Ramos (cell line): ENCODE data around the gene TUBA3E.
"Not testable (repeated sequence)": the region's sequence is repeated elsewhere in the genome, so short reads cannot be mapped to it uniquely, and the experiment has no call there.

Experiments used
- in situ Hi-C: fragments of 300-500 bp; cut with MboI; formaldehyde crosslinking; loops from one replicate; pipeline ENCODE4 v1.14.3; 2022; ENCODE audit warnings: low sequenced_read_pairs; ENCODE audit not compliant: unreplicated experiment

TUBA3E gene

GRCh38 chr2:130166611-130167010, 31.6 kb downstream of the TUBA3E start:
- in situ Hi-C loops: not testable (repeated sequence)

GRCh38 chr2:130165293-130166016, 32.8 kb downstream of the TUBA3E start:
- in situ Hi-C loops: no loop called here

GRCh38 chr2:130162968-130163367, 35.3 kb downstream of the TUBA3E start:
- in situ Hi-C loops: no loop called here

GRCh38 chr2:130162486-130162885, 35.8 kb downstream of the TUBA3E start:
- in situ Hi-C loops: not testable (repeated sequence)

- in situ Hi-C loops: not testable (repeated sequence)
Measured at GRCh38 chr2:130160838-130161705, 37.2 kb downstream of the TUBA3E start.

GRCh38 chr2:130160131-130160530, 38.1 kb downstream of the TUBA3E start:
- in situ Hi-C loops: no loop called here

- in situ Hi-C loops: not testable (repeated sequence)
Measured at GRCh38 chr2:130159376-130159775, 38.9 kb downstream of the TUBA3E start.

- in situ Hi-C loops: no loop called here
Measured at GRCh38 chr2:130158631-130159030, 39.6 kb downstream of the TUBA3E start.

- in situ Hi-C loops: not testable (repeated sequence)
Measured at GRCh38 chr2:130157825-130158514, 40.3 kb downstream of the TUBA3E start.

- in situ Hi-C loops: not testable (repeated sequence)
Measured at GRCh38 chr2:130157354-130157753, 40.9 kb downstream of the TUBA3E start.

GRCh38 chr2:130156624-130157004, 41.6 kb downstream of the TUBA3E start:
- in situ Hi-C loops: no loop called here

GRCh38 chr2:130155956-130156623, 42.1 kb downstream of the TUBA3E start:
- in situ Hi-C loops: not testable (repeated sequence)

GRCh38 chr2:130154773-130155765, 43.2 kb downstream of the TUBA3E start:
- in situ Hi-C loops: no loop called here

GRCh38 chr2:130154423-130154770, 43.8 kb downstream of the TUBA3E start:
- in situ Hi-C loops: not testable (repeated sequence)

GRCh38 chr2:130153721-130154422, 44.4 kb downstream of the TUBA3E start:
- in situ Hi-C loops: not testable (repeated sequence)

- in situ Hi-C loops: no loop called here
Measured at GRCh38 chr2:130152816-130153595, 45.2 kb downstream of the TUBA3E start.

- in situ Hi-C loops: not testable (repeated sequence)
Measured at GRCh38 chr2:130152136-130152815, 46.0 kb downstream of the TUBA3E start.
